HG02610 (cell line): ENCODE results near the gene NR6A1.

Source experiments
- ATAC-seq: cut with Tn5 transposase; IDR thresholded peaks from one replicate; pipeline ENCODE4 v1.9.1; 2021; ENCODE audit warnings: mild to moderate bottlenecking, moderate library complexity; ENCODE audit not compliant: unreplicated experiment

The NR6A1 gene

GRCh38 chr9:124771021-124771866, at the start of gene NR6A1:
TSS of gene NR6A1 (minus strand) at chr9:124771311.
- ATAC-seq: peak; percentile 88

DNA sequence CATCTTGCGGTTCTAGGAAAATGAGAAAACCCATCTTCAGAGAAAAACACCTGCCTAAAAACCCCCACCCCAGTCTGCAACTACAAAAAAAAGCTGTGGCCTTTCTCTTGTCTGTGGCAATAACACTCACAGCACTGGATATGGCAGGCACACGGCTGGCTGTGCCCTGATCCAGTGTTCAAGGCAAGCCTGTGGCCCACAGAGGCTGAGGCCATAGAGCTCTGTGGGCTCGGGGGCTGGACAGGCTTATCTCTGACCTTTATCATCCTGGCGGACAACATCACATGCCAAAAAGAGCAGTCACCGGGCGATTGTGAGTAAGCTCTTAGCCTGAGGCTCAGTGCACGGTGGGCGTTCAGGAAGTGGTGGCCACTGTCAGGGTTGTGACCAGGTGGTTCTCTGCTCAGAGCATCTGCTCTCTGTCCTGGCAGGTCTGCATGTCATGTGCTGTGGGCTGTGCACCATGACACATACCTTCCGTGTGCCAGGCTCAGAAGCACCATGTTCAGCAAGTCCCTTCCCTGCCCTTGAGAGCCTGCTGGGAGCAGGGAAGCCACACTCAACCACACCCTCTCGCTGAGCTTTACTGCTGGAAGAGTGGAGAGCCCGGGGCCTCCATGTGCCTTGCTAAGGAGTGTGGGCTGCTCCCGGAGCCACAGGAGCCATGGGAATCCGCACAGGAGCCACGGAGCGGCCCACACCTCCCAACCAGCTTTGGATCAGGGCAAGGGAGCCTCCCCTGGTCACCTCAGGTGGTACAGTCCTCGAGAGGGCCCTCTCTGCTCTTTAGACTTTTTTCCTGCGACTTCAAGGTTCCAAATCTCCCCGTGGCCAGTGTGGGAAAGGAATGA, 47.5 kb upstream of the NR6A1 start:
- ATAC-seq: peak; percentile 55

DNA sequence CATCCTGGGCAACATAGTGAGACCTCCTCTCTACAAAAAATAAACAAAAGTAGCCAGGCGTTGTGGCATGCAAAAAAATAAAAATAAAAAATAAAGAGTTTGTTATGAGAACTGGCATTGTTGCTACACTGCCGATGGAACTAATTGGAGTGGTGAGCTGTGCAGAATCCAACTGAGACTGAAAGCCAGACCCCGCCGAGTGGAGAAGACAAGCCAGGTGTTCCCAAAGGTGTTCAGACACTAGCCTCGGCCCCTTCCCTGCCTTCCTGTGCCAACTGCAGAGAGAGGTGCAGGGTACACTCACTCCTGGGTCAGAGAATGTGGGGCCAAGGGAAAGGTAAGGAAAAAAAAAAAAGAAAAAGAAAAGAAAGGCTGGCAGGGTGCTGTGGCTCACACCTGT, 44.5 kb upstream of the NR6A1 start:
- no peak for ATAC-seq

- no peak for ATAC-seq
These were observed 43.0 kb upstream of the NR6A1 start for GRCh38 chr9:124814164-124814535.

DNA sequence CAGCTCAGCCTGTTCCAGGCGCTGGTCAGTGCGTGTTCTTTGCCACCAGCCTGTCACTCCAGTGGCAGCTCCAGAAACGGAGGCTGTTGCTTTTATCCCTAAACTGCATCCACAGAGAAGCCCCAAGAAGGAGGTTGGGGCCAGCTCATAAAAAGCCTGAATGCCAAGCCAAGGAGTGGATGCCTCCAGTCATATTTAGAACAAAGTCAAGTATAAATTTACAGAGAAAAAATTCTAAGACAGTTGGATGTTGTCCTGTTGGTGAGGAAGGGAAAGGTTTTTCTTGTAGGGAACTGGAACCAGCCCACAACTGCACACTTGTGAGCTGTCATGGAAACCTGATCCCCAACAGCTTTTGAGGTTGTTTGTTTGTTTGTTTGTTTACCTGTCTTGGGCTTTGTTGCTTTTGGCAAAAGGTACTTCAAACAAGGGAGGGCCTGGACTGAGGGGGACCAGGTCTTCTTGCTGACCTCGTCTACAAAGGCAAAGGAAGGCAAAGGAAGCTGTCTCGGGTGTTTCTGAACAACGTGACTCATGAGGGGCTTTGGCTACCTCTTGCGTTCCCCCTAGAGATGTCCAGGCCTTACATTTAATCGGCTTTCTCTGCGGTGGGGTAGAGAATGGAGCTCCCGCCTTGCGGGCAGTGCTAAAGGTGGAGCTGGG, 42.5 kb upstream of the NR6A1 start:
- no peak for ATAC-seq

DNA sequence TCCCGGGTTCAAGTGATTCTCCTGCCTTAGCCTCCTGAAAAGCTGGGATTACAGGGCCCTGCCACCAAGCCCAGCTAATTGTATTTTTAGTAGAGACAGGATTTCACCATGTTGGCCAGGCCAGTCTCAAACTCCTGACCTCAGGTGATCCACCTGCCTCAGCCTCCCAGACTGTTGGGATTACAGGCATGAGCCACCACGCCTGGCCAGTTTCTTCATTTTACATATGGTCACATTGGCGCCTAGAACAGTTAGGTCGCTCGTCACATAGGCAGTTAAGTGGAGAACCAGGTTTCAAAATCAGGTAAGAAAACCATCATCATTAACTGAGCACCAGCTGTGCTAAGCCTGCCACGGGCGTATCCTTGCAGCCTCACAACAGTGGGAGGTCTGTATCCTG, 41.9 kb upstream of the NR6A1 start:
- no peak for ATAC-seq

DNA sequence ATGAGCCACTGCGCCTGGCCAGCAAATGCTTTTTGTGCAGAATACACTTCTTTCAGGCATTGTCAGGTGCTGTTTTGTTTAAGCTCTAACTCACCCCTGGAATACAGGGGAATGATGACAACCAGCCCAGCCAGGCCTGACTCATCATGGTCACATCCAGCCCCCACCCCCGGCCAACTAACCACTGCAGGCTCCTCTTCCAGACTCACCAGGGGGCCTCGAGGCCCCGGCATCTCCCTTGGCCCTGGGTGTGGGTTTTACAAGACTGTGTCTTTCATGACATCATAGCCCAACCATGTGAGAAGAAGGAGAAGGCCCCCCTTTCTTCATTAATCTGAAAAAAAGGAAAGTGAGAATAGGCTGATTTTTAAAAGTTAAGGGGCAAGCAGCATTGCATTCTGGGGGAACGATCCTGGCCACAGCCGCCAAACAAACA, 41.3 kb upstream of the NR6A1 start:
- ATAC-seq: no peak

DNA sequence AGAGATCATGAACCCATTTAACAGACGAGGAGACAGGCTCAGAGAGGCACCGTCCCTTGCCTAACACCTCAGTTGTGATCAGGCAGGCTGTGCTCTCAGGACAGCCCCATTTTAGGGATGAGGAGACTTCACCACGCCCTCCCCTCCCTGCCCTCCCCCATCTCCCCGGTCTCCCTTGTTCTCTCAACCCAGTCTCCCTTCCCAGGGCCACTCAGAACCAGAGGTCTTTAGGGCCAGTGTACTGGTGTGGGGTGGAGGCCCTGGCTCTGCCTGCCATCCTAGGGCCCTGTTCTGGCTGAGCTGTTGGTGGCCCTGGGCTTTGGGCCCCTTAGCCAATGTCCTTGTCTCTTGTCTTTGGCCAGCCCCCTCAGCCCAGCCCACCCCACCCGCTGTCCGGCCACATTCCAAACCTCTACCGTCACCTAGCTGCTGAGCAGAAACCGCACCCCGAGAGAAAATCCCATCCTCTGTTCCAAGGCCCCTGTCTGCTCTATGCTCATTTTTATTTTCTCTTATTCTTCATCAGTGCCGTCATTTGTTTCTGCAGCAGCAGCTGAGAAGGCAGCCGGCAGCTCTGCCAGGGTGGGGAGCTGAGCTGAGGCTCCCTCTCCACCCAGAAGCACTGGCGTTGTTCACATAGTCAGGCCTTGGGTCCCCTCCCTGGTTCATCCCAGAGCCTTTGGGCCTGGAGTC, 39.7 kb upstream of the NR6A1 start:
- no peak for ATAC-seq

GRCh38 chr9:124809741-124810500, 38.8 kb upstream of the NR6A1 start:
- no peak for ATAC-seq

DNA sequence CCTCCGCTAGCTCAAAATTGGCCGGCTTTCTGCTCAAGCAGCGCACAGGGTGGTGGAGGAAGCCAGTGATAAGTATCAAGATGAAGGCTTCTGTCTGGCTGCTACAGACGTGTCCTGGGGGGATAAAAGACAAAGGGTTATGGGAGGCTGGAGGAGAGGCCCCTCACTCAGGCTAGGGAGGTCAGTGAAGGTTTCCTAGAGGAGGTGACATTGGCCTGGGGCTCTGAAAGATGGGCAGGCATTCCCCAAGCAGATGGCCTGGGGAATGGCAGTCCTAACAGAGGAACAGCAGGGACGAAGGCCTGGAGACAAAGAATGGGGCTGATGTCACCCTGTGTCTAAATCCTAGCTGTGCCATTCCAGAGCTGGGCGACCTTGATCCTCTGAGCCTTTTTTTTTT, 38.1 kb upstream of the NR6A1 start:
- no peak for ATAC-seq

- no peak for ATAC-seq
These were observed 37.3 kb upstream of the NR6A1 start for GRCh38 chr9:124808246-124808956.

DNA sequence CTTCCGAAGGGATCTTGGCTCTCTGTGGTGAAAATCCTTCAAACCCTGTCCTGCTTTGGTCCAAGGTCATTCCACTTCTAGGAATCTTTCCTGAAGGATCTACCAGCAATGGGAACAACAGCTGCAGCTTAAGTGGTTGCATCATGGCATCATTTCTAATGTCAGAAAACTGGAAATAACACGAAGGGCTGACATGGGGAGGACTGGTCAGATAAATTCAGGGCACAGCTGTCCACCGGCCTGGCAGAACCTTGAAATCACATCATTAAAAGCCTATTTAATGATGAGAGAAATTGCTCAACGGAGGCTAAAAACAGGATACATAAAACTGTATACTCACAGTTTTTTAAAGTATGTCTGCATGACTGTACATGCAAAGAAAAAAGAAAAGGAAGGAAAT, 34.1 kb upstream of the NR6A1 start:
- no peak for ATAC-seq

DNA sequence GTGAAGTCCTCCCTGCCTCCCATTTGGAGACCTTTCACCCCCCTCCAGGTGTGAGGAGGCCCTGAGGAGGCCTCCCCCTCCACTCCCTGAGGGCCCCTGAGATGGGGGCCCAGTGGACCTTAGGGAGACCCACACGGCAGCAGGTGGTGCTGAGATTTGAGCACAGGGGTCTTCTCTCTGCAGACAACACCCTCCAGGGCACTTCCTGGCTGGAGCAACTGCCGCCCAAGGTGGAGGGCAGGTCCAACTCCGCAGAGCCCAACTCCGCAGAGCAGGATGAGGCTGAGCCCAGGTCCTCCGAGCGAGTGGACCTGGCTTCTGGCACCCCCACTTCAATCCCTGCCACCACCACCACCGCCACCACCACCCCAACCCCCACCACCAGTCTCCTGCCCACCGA, 32.8 kb upstream of the NR6A1 start:
- ATAC-seq: no peak

DNA sequence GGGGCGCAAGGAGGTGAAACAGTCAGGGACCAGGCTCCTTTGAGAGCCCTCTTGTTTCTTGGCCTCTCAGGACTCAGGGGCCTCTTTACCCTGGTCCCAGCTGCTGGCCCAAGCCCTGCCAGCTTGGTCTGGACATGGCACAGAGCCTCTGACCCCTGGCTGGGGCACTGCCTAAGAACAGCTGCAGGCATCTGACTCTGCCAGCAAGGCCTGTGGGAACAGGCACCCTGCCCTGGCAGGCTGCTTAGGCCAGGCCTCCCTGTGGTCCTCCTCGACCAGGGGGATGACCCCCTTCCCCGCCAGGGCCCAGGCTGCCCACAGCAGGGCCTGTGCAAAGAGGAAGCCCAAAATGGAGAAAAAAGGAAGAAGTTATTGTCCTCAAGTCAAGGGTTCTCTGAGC, 31.3 kb upstream of the NR6A1 start:
- no peak for ATAC-seq

DNA sequence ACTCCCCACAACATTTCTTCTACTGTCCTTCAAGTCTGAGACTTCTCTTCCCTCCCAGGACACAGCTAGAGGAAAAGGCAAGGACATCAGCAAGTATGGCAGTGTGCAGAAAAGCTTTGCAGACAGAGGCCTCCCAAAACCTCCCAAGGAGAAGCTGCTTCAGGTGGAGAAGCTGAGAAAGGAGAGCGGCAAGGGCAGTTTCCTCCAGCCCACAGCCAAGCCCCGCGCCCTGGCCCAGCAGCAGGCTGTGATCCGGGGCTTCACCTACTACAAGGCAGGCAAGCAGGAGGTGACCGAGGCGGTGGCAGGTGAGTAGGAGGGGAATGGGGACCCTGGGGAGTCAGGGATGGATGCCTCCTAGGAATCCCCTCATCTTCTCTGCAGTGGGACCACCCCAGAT, 30.2 kb upstream of the NR6A1 start:
- no peak for ATAC-seq

- no peak for ATAC-seq
These were observed 29.5 kb upstream of the NR6A1 start for GRCh38 chr9:124800306-124801259.

- no peak for ATAC-seq
These were observed 28.3 kb upstream of the NR6A1 start for GRCh38 chr9:124799274-124800006.
